ENCODE results near the gene CBLC. TPM values are rescaled to one million over a fixed set of nuclear protein-coding genes. Genes with fewer than 3 reads are reported as not detected.

Gene CBLC
- 10 to 100 TPM; 30.1 to 33.6 TPM for total RNA-seq

- Histone ChIP-seq H3K4me3 (peak within 1 kb of the TSS; percentile 42 to 61), H3K27ac (peak within 1 kb of the TSS; percentile 86 to 90), H3K4me1 (replicated peaks) (peaks cover 2% of the 10 kb centered on the region), H3K27me3 (replicated peaks; ENCODE audit: insufficient read depth) (no peaks in the 10 kb centered on the region), H3K9me3 (no peaks in the 10 kb centered on the region), H3K36me3 (no peaks in the 10 kb centered on the region)
- WGBS = 7% methylated on average over 44 of the region's 47 CpGs
- TF ChIP-seq POLR2A (IDR thresholded peaks at IDR 0.05) = peak; percentile 94
- peak; percentile 88 for TF ChIP-seq POLR2AphosphoS5 (IDR thresholded peaks at IDR 0.05)
- TF ChIP-seq CTCF (IDR thresholded peaks at IDR 0.05) = peak in 2 of 4 experiments; percentile 37 to 44
- intact Hi-C loops (cut with DNase I) = no loop called here
- peak; percentile 88 for DNase-seq (ENCODE audit: low spot score)
Measured at GRCh38 chr19:44777715-44778347, at the start of gene CBLC. CBLC (plus strand) TSS chr19:44777890; CDS start chr19:44777932, 42 bp downstream.

DNA sequence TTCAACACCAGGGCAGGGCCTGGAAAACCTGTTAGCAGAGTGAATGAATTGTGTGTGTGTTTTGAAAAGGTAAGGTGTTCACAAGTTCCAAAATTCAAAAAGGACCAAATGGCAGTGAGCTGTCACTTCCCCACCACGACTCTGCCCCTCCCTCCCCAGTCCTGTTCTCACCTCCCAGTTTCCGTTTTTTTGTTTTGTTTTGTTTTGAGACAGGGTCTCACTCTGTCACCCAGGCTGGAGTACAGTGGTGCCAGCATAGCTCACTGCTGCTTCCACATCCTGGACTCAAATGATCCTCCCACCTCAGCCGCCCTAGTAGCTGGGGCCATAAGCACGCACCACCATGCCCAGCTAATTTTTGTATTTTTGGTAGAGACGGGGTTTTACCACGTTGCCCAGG, 49.5 kb upstream of the CBLC start:
- intact Hi-C loops (cut with DNase I) = no loop called here

DNA sequence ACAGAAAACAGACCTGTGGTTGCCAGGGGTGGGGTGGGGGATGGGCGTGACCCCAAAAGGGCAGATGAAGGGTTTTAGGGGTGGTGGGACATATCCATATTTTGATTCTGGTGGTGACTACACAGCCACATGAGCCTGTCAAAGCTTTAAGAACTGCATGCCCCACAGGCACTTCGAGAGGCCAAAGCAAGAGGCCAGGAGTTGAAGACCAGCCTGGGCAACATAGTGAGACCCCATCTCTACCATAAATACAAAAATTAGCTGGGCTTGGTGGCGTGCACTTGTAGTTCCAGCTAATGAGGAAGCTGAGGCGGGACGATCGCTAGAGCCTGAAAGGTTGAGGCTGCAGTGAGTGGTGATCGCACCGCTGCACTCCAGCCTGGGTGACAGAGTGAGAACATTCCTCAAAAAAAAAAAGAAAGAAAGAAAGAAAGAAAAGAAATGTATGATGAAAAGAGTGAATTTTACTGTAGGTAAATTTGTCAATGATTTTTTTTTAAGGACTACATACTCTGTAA, 48.1 kb upstream of the CBLC start:
- no peaks in the 10 kb centered on the region for H3K4me1 ChIP-seq (replicated peaks)
- intact Hi-C loops (cut with DNase I) = no loop called here
- DNase-seq (ENCODE audit: low spot score) = no peak
- H3K4me3 ChIP-seq = no peak overlapping the region
- H3K27me3 ChIP-seq (replicated peaks; ENCODE audit: insufficient read depth) = no peaks in the 10 kb centered on the region
- no peaks in the 10 kb centered on the region for H3K36me3 ChIP-seq
- H3K9me3 ChIP-seq = no peaks in the 10 kb centered on the region
- TF ChIP-seq POLR2A (IDR thresholded peaks at IDR 0.05) (no peak), CTCF (IDR thresholded peaks at IDR 0.05) (no peak), POLR2AphosphoS5 (IDR thresholded peaks at IDR 0.05) (no peak)
- 85% methylated on average over 8 of the region's 8 CpGs for WGBS
- no peak overlapping the region for H3K27ac ChIP-seq

More for the DNA sequence above, 49.5 kb upstream of the CBLC start:
- Histone ChIP-seq H3K4me3 (no peak overlapping the region), H3K36me3 (no peaks in the 10 kb centered on the region), H3K9me3 (no peaks in the 10 kb centered on the region), H3K27ac (no peak overlapping the region), H3K4me1 (replicated peaks) (no peaks in the 10 kb centered on the region), H3K27me3 (replicated peaks; ENCODE audit: insufficient read depth) (no peaks in the 10 kb centered on the region)
- DNase-seq (ENCODE audit: low spot score) = no peak
- TF ChIP-seq POLR2A (IDR thresholded peaks at IDR 0.05) (no peak), POLR2AphosphoS5 (IDR thresholded peaks at IDR 0.05) (no peak), CTCF (IDR thresholded peaks at IDR 0.05) (no peak)
- 71% methylated on average over 6 of the region's 6 CpGs for WGBS

DNA sequence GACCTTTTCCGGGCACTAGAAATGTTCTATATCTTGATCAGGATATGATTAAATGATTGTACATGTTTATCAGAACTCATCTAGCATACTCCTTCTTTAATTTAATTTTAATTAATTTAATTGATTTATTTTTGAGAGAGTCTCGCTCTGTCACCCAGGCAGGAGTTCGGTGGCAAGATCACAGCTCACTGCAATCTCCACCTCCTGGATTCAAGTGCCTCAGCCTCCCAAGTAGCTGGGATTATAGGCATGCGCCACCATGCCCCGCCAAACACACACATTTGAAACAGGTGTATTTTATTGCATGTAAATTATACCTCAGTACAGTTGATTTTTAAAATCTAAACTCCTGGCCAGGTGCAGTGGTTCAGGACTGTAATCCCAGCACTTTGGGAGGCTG, 46.6 kb upstream of the CBLC start:
- H3K36me3 ChIP-seq = no peaks in the 10 kb centered on the region
- TF ChIP-seq POLR2A (IDR thresholded peaks at IDR 0.05) (no peak), POLR2AphosphoS5 (IDR thresholded peaks at IDR 0.05) (no peak), CTCF (IDR thresholded peaks at IDR 0.05) (no peak)
- WGBS = 92% methylated on average over 5 of the region's 5 CpGs
- no peak overlapping the region for H3K4me3 ChIP-seq
- H3K27me3 ChIP-seq (replicated peaks; ENCODE audit: insufficient read depth) = no peaks in the 10 kb centered on the region
- no peaks in the 10 kb centered on the region for H3K4me1 ChIP-seq (replicated peaks)
- H3K9me3 ChIP-seq = no peaks in the 10 kb centered on the region
- DNase-seq (ENCODE audit: low spot score) = no peak
- H3K27ac ChIP-seq = no peak overlapping the region
- intact Hi-C loops (cut with DNase I) = no loop called here

DNA sequence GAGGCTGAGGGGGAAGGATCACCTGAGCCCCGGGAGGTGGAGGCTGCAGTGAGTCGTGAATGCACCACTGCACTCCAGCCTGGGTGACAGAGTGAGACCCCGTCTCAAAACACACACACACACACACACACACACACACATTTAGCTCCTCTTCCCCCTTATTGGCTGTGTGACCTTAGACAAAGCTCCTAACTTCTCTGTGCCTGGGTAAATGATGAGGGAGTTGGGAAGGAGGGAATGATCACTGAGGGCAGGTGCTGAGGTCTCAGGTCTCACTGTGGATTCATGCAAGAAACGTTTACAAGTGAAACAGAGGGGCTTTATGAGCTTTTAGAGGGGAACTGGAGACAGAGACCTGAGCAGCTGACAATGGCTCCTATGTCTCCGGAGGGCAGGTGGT, 46.1 kb upstream of the CBLC start:
- intact Hi-C loops (cut with DNase I) = no loop called here
- Histone ChIP-seq H3K27me3 (replicated peaks; ENCODE audit: insufficient read depth) (no peaks in the 10 kb centered on the region), H3K4me1 (replicated peaks) (no peaks in the 10 kb centered on the region), H3K27ac (no peak overlapping the region), H3K36me3 (no peaks in the 10 kb centered on the region), H3K9me3 (no peaks in the 10 kb centered on the region), H3K4me3 (no peak overlapping the region)
- WGBS = 70% methylated on average over 5 of the region's 5 CpGs
- no peak for DNase-seq (ENCODE audit: low spot score)
- no peak for TF ChIP-seq CTCF (IDR thresholded peaks at IDR 0.05)
- TF ChIP-seq POLR2AphosphoS5 (IDR thresholded peaks at IDR 0.05) = no peak
- no peak for TF ChIP-seq POLR2A (IDR thresholded peaks at IDR 0.05)
